Vagina (tissue), 2 donors: ENCODE data around the gene GPC5.

Experiments
- POLR2AphosphoS5 ChIP-seq, 2 donors: sonication (generic); formaldehyde crosslinking; IDR thresholded peaks; one replicate each; pipeline ENCODE4 v1.9.0; 2017; ENCODE audit warnings: antibody characterized with exemption in 2 of 2, mild to moderate bottlenecking in 2 of 2, low read depth in 1 of 2; ENCODE audit not compliant: insufficient read depth in 1 of 2
- TF ChIP-seq, protein P1 (sequence below), 3 experiments: fragments of 450-650 bp in 2 of 3; fragments of 200-600 bp in 1 of 3; sonication (generic) in 1 of 3; IDR thresholded peaks; one replicate each; pipeline ENCODE4 v1.5.1; 2017 to 2019; ENCODE audit warnings: antibody characterized with exemption in 3 of 3, mild to moderate bottlenecking in 2 of 3, moderate library complexity in 2 of 3

DNA sequence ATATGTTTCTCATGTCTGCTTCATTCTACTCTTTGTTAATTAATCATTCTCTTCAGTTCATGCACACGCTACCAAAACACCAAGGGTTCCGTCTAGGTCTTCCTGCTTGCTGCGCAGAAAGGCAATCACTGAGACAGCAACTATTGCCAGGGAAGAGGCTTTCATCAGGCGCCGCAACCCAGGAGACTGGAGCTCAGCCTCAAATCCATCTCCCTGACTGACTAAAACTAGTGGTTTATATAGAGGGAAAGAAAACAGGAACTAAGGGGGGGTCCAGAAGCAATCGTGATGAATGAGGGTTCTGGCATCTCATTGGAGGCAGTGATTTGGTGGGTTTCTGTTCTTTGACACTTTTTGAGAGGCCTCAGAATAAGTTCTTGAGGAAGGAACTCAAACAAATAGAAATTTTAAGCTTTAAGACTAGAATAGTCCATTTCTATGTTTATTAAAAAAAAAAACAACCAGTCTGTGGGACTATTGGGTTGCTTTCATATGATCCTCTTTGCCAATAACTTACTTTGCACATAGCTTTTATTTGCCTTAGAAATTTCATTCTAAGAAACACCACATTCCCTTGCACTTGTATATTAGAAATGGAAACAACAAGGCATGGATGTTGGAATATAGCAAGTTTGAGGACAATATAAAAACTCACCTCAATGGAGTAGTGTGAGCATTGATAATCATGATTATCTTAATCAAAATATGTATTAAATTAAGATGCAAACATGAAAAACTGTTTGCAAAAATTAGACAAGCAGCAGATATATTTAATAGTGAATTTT is 1137.0 kb downstream of the GPC5 start:
- TF ChIP-seq, protein P1, sequence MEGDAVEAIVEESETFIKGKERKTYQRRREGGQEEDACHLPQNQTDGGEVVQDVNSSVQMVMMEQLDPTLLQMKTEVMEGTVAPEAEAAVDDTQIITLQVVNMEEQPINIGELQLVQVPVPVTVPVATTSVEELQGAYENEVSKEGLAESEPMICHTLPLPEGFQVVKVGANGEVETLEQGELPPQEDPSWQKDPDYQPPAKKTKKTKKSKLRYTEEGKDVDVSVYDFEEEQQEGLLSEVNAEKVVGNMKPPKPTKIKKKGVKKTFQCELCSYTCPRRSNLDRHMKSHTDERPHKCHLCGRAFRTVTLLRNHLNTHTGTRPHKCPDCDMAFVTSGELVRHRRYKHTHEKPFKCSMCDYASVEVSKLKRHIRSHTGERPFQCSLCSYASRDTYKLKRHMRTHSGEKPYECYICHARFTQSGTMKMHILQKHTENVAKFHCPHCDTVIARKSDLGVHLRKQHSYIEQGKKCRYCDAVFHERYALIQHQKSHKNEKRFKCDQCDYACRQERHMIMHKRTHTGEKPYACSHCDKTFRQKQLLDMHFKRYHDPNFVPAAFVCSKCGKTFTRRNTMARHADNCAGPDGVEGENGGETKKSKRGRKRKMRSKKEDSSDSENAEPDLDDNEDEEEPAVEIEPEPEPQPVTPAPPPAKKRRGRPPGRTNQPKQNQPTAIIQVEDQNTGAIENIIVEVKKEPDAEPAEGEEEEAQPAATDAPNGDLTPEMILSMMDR (IDR thresholded peaks at IDR 0.05) = no peak
- no peak for TF ChIP-seq POLR2AphosphoS5 (IDR thresholded peaks at IDR 0.05; ENCODE audit: insufficient read depth in 1 of 2, low read depth in 1 of 2)
